Measurements from ENCODE around the gene KRTAP2-4. TPM values are rescaled to one million over a fixed set of nuclear protein-coding genes. Genes with fewer than 3 reads are reported as not detected.
"Not testable (repeated sequence)": the region's sequence is repeated elsewhere in the genome, so short reads cannot be mapped to it uniquely, and the experiment has no call there.

KRTAP2-4 gene, protein sequence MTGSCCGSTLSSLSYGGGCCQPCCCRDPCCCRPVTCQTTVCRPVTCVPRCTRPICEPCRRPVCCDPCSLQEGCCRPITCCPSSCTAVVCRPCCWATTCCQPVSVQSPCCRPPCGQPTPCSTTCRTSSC
- not detected for polyA plus RNA-seq (2013)

DNA sequence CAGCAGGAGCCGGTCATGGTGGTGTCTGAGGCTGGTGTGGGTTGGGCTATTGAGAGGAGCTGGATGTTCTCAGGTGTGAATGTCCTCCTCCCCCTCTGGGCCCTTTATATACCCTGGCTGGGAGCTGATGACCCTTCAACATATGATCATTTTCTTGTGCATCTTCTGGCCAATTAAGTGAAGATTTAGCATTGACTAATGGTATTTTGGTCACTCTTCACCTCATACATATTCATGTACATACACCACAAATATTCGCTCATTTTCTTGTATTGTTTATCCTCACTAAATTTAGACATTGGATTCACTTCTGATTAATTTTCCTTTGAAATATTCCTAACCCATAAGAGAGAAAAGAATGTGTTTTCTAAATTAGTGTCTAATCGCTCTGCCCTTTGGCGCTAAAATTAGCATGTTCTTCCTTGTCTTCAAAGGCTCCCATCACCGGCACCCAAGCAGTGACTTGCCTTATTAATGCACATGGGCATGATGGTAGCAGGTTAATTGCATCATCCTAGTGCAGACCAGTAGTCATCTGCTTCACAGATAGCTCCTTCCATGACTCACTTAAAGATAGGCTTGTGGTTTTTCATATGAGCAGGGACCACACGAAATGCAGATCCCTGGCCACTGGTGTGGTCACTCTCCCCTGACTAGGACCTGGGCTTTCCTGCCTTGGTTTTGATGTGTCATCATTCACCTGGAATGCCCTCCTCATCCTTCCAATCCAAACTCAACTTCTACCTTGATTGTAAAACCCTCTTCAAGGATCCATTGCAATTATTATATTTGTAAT lies at the start of gene KRTAP2-4:
TSS of gene KRTAP2-4 (minus strand) at position 51 of the 796 bp plus-strand sequence. CDS start at position 17, 34 bp downstream.
- DNase-seq = peak in 1 of 3 donors; percentile 10
- ChIA-PET POLR2A (no interaction called here), CTCF (no interaction called here)
- WGBS (ENCODE audit: insufficient coverage) = 100% methylated on average over 3 of the region's 6 CpGs
- Histone ChIP-seq H3K9me3 (ENCODE audit: control extremely low read depth in 1 of 5, control insufficient read depth in 4 of 5, insufficient read depth in 2 of 5, low read depth in 1 of 5, low read length in 4 of 5) (no peaks in the 10 kb centered on the region), H3K4me1 (ENCODE audit: control extremely low read depth in 1 of 4, control insufficient read depth in 4 of 4, insufficient read depth in 4 of 4, low read length in 3 of 4) (no peaks in the 10 kb centered on the region), H3K4me3 (ENCODE audit: control insufficient read depth in 1 of 7, extremely low read depth in 1 of 7, insufficient read depth in 4 of 7, low read depth in 2 of 7, low read length in 6 of 7) (no peak within 1 kb of the TSS), H3K36me3 (ENCODE audit: control insufficient read depth in 4 of 4, insufficient read depth in 4 of 4, low read length in 3 of 4) (no peaks in the 10 kb centered on the region), H3K27me3 (replicated peaks in 2 of 5; ENCODE audit: control insufficient read depth in 4 of 5, insufficient read depth in 5 of 5, low read length in 4 of 5) (peaks cover 0 to 13% (median 9%) of the 10 kb centered on the region in 5 experiments), H3K27ac (ENCODE audit: insufficient read depth in 1 of 2, low read depth in 1 of 2, low read length in 2 of 2, poor library complexity in 1 of 2, severe bottlenecking in 2 of 2) (no peak within 1 kb of the TSS)

DNA sequence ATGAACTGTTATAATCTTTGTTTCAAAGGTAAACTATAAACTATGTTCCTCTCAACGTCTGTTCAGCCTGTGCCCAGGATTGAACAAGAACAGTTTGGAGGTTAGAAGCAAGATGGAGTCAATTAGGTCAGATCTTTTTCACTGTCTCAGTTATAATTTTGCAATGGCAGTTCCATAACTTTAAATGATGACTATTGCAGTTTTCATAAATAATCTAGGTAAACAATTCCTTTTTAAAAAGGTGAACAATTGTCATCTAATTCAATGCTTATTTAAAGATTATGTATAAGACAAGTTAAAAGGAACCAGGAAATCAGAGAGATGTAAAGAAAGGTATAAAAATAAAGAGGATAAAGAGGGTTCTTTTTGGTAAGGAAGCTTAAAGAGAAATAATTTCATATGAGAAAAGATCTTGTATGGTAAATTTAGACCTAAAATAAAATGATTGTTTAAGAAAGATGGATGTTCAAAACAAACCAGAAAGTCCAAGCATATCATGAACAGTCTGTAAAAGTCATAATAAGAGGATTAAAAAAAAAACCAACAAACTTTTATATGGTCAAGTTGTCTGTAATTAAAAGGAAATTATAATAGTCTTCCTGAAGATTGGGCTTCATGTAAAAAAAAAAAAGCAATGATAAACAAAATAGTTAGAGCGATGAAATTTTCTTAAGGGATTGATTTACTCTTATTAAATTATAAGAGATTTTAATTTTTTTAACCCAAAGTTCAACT lies 45.6 kb upstream of the KRTAP2-4 start:
- WGBS (ENCODE audit: insufficient coverage) = no CpG with 5 or more reads among the region's 2 CpGs
- ChIA-PET POLR2A (no interaction called here), CTCF (interaction anchor here (0.6 kb wide), 1 partner anchor 217 kb away, joined by 4 read pairs; no protein-coding TSS in a partner anchor)
- H3K27me3 ChIP-seq (replicated peaks in 2 of 5; ENCODE audit: control insufficient read depth in 4 of 5, insufficient read depth in 5 of 5, low read length in 4 of 5) = no peaks in the 10 kb centered on the region
- no peak for DNase-seq
- H3K4me1 ChIP-seq (ENCODE audit: control extremely low read depth in 1 of 4, control insufficient read depth in 4 of 4, insufficient read depth in 4 of 4, low read length in 3 of 4) = peaks cover 0 to 13% (median 7%) of the 10 kb centered on the region in 4 experiments
- no peak overlapping the region for H3K27ac ChIP-seq (ENCODE audit: insufficient read depth in 1 of 2, low read depth in 1 of 2, low read length in 2 of 2, poor library complexity in 1 of 2, severe bottlenecking in 2 of 2)
- H3K4me3 ChIP-seq (ENCODE audit: control insufficient read depth in 1 of 7, extremely low read depth in 1 of 7, insufficient read depth in 4 of 7, low read depth in 2 of 7, low read length in 6 of 7) = no peak overlapping the region
- H3K9me3 ChIP-seq (ENCODE audit: control extremely low read depth in 1 of 5, control insufficient read depth in 4 of 5, insufficient read depth in 2 of 5, low read depth in 1 of 5, low read length in 4 of 5) = peaks cover 0 to 10% (median 0%) of the 10 kb centered on the region in 5 experiments
- no peaks in the 10 kb centered on the region for H3K36me3 ChIP-seq (ENCODE audit: control insufficient read depth in 4 of 4, insufficient read depth in 4 of 4, low read length in 3 of 4)

DNA sequence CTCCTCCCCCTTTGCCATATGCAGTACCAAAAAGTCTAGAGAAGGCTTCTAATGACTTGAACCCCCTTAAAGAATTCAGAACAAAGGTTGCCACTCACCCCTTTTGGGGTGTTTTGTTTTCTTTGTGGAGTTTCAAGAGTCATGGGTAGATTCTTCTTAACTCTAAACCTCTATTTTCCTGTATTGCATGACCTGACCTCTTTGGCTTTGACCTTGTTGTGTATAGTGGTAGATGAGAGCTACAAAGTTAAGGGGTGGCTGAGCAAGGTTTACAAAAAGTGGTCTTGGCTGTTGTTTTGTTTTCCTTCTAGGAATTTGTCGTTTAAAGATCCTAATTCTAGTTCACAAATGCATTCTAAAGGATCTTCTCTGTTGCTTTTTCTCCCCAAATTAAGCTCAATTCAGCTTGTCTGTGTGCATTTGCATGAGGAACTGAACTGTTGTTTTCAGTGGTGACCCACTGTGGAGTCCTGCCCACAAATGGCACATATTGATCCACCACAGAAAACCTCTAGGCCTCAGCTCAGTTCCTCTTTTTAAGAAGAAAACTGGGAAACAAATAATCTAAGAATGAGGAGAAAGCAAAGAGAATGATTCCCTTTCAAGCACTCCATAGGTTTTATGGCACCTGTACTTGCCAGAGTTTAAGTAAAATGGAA lies 43.2 kb upstream of the KRTAP2-4 start:
- H3K27me3 ChIP-seq (replicated peaks in 2 of 5; ENCODE audit: control insufficient read depth in 4 of 5, insufficient read depth in 5 of 5, low read length in 4 of 5); POLR2A ChIA-PET; H3K36me3 ChIP-seq (ENCODE audit: control insufficient read depth in 4 of 4, insufficient read depth in 4 of 4, low read length in 3 of 4); H3K27ac ChIP-seq (ENCODE audit: insufficient read depth in 1 of 2, low read depth in 1 of 2, low read length in 2 of 2, poor library complexity in 1 of 2, severe bottlenecking in 2 of 2); DNase-seq; H3K4me3 ChIP-seq (ENCODE audit: control insufficient read depth in 1 of 7, extremely low read depth in 1 of 7, insufficient read depth in 4 of 7, low read depth in 2 of 7, low read length in 6 of 7); H3K9me3 ChIP-seq (ENCODE audit: control extremely low read depth in 1 of 5, control insufficient read depth in 4 of 5, insufficient read depth in 2 of 5, low read depth in 1 of 5, low read length in 4 of 5): not testable (repeated sequence)
- CTCF ChIA-PET = interaction anchor here (1.1 kb wide), 1 partner anchor 200 kb away, joined by 3 read pairs; the partner anchor contains the start of gene KRTAP16-1
- peaks cover 0 to 13% (median 7%) of the 10 kb centered on the region in 4 experiments for H3K4me1 ChIP-seq (ENCODE audit: control extremely low read depth in 1 of 4, control insufficient read depth in 4 of 4, insufficient read depth in 4 of 4, low read length in 3 of 4)
- no CpG with 5 or more reads among the region's 1 CpG for WGBS (ENCODE audit: insufficient coverage)

DNA sequence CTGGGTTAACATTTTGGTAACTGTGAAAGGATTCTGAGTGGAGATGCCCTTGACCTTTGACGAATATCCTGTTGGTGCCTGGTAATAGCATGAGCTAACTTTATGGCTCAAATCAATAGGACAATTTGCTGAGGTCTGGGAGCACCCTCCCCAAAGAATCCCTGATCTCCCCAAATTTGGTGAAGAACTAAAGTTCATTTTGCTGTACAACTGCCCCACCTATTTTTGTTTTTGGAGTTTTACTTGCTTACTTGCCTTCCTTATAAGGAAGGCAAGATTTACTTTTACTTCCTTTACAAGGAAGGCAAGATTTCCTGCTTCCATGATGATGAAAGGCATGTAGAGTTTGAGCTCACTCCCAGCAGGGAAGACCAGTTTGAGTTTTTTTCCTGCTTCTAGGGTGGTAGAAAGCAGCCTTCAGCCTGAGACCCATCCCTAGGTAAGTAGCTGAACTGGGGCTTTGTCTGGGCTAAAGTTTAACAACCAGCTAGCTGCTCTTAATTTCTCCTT lies 42.3 kb upstream of the KRTAP2-4 start:
- CTCF ChIA-PET = no interaction called here
- DNase-seq = no peak
- H3K36me3 ChIP-seq (ENCODE audit: control insufficient read depth in 4 of 4, insufficient read depth in 4 of 4, low read length in 3 of 4) = no peaks in the 10 kb centered on the region
- H3K27ac ChIP-seq (ENCODE audit: insufficient read depth in 1 of 2, low read depth in 1 of 2, low read length in 2 of 2, poor library complexity in 1 of 2, severe bottlenecking in 2 of 2) = no peak overlapping the region
- H3K9me3 ChIP-seq (ENCODE audit: control extremely low read depth in 1 of 5, control insufficient read depth in 4 of 5, insufficient read depth in 2 of 5, low read depth in 1 of 5, low read length in 4 of 5) = peaks cover 0 to 4% (median 0%) of the 10 kb centered on the region in 5 experiments
- POLR2A ChIA-PET = no interaction called here
- H3K27me3 ChIP-seq (replicated peaks in 2 of 5; ENCODE audit: control insufficient read depth in 4 of 5, insufficient read depth in 5 of 5, low read length in 4 of 5) = no peaks in the 10 kb centered on the region
- no peak overlapping the region for H3K4me3 ChIP-seq (ENCODE audit: control insufficient read depth in 1 of 7, extremely low read depth in 1 of 7, insufficient read depth in 4 of 7, low read depth in 2 of 7, low read length in 6 of 7)
- peaks cover 0 to 13% (median 7%) of the 10 kb centered on the region in 4 experiments for H3K4me1 ChIP-seq (ENCODE audit: control extremely low read depth in 1 of 4, control insufficient read depth in 4 of 4, insufficient read depth in 4 of 4, low read length in 3 of 4)
- WGBS (ENCODE audit: insufficient coverage) = 100% methylated on average over 1 of the region's 1 CpG

DNA sequence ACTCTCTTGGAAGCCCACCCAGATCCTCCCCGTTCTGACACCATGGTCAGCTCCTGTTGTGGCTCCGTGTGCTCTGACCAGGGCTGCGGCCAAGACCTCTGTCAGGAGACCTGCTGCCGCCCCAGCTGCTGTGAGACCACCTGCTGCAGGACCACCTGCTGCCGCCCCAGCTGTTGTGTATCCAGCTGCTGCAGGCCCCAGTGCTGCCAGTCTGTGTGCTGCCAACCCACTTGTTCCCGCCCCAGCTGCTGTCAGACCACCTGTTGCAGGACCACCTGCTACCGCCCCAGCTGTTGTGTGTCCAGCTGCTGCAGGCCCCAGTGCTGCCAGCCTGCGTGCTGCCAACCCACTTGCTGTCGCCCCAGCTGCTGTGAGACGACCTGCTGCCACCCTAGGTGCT lies 39.7 kb upstream of the KRTAP2-4 start, which contains the start of gene KRTAP4-9:
TSS of gene KRTAP4-9 (plus strand) at position 43 of the 400 bp plus-strand sequence. CDS start at position 43, 0 bp downstream.
- H3K4me3 ChIP-seq (ENCODE audit: control insufficient read depth in 1 of 7, extremely low read depth in 1 of 7, insufficient read depth in 4 of 7, low read depth in 2 of 7, low read length in 6 of 7); H3K27ac ChIP-seq (ENCODE audit: insufficient read depth in 1 of 2, low read depth in 1 of 2, low read length in 2 of 2, poor library complexity in 1 of 2, severe bottlenecking in 2 of 2); H3K27me3 ChIP-seq (replicated peaks in 2 of 5; ENCODE audit: control insufficient read depth in 4 of 5, insufficient read depth in 5 of 5, low read length in 4 of 5); DNase-seq; H3K36me3 ChIP-seq (ENCODE audit: control insufficient read depth in 4 of 4, insufficient read depth in 4 of 4, low read length in 3 of 4); CTCF ChIA-PET; H3K9me3 ChIP-seq (ENCODE audit: control extremely low read depth in 1 of 5, control insufficient read depth in 4 of 5, insufficient read depth in 2 of 5, low read depth in 1 of 5, low read length in 4 of 5); POLR2A ChIA-PET: not testable (repeated sequence)
- 100% methylated on average over 3 of the region's 10 CpGs for WGBS (ENCODE audit: insufficient coverage)
- H3K4me1 ChIP-seq (ENCODE audit: control extremely low read depth in 1 of 4, control insufficient read depth in 4 of 4, insufficient read depth in 4 of 4, low read length in 3 of 4) = peaks cover 0 to 14% (median 8%) of the 10 kb centered on the region in 4 experiments

DNA sequence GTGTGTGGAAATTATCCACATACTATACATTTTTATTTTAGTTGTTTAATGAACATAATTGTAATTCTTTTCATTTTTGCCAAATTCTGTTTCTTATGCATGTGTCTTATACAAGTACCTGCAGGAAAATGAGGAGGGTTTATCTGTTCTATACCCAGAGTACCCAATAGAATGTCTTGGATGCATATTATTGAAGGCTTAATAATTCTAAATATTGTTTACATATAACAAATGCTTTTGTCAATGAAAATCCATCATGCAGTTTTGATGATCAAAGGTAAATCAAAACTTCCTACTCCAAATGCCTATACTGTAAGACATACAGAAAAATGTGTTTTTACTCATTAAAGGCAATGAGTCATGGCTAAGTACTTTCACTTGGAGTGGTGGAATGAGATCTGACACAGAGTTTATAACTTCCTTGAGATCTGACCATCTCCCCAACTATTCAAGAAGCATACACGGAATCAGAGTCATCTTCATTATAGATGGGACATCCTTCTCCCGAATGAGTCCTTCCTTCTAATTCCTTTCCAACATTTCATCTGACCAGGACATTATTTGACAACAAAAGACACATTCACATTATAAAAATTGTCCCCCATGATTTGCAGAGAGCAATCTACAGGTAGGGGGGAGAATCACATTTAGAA lies 38.8 kb upstream of the KRTAP2-4 start:
- DNase-seq, CTCF ChIA-PET: not testable (repeated sequence)
- no CpG with 5 or more reads among the region's 2 CpGs for WGBS (ENCODE audit: insufficient coverage)

More for the DNA sequence above, 38.8 kb upstream of the KRTAP2-4 start:
- H3K4me3 ChIP-seq (ENCODE audit: control insufficient read depth in 1 of 7, extremely low read depth in 1 of 7, insufficient read depth in 4 of 7, low read depth in 2 of 7, low read length in 6 of 7); H3K27me3 ChIP-seq (replicated peaks in 2 of 5; ENCODE audit: control insufficient read depth in 4 of 5, insufficient read depth in 5 of 5, low read length in 4 of 5); H3K36me3 ChIP-seq (ENCODE audit: control insufficient read depth in 4 of 4, insufficient read depth in 4 of 4, low read length in 3 of 4); H3K27ac ChIP-seq (ENCODE audit: insufficient read depth in 1 of 2, low read depth in 1 of 2, low read length in 2 of 2, poor library complexity in 1 of 2, severe bottlenecking in 2 of 2); POLR2A ChIA-PET; H3K9me3 ChIP-seq (ENCODE audit: control extremely low read depth in 1 of 5, control insufficient read depth in 4 of 5, insufficient read depth in 2 of 5, low read depth in 1 of 5, low read length in 4 of 5): not testable (repeated sequence)
- peaks cover 0 to 18% (median 11%) of the 10 kb centered on the region in 4 experiments for H3K4me1 ChIP-seq (ENCODE audit: control extremely low read depth in 1 of 4, control insufficient read depth in 4 of 4, insufficient read depth in 4 of 4, low read length in 3 of 4)
